T-cell (primary cell): ENCODE measurements around the gene TMC7. TPM values are rescaled to one million over a fixed set of nuclear protein-coding genes. Genes with fewer than 3 reads are reported as not detected.

Experiments used
- ATAC-seq, 4 experiments: fragments of 200-7000 bp in 3 of 4; fragments of 150-1000 bp in 1 of 4; cut with Tn5 transposase; replicated peaks in 1 of 4; 1 replicate in 3 of 4; 2 replicates in 1 of 4; pipeline ENCODE4 v1.10.0; 2021; ENCODE audit warnings: moderate library complexity in 3 of 4, mild to moderate bottlenecking in 2 of 4, moderate number of reproducible peaks in 1 of 4
- CTCF ChIA-PET, 2 donors: fragments of 300-600 bp; sonication (Branson Sonifier 250); formaldehyde crosslinking; loops; one replicate each; lab custom pipeline; 2022; ENCODE audit warnings: antibody characterized with exemption in 2 of 2; lab: Charles Lee
- POLR2A ChIA-PET, 2 donors: fragments of 300-600 bp; sonication (Branson Sonifier 250); formaldehyde crosslinking; loops; one replicate each; lab custom pipeline; 2022; ENCODE audit warnings: antibody characterized with exemption in 2 of 2; lab: Charles Lee
- DNase-seq, 35 experiments: peaks; one replicate each; pipeline versions ENCODE4 v3.0.0 to v3.0.0-alpha.2; 2013 to 2023
- H3K27ac ChIP-seq: one replicate; pipeline ENCODE4 v1.5.1; 2013; ENCODE audit warnings: low read length
- H3K27me3 ChIP-seq, 2 experiments: replicated peaks in 1 of 2; 1 replicate in 1 of 2; 2 replicates in 1 of 2; pipeline versions ENCODE4 v1.6.1 to v1.7.0; 2013; ENCODE audit warnings: low read length in 1 of 2, mixed read lengths in 1 of 2; ENCODE audit not compliant: control insufficient read depth in 2 of 2, insufficient read depth in 2 of 2; ENCODE audit errors: extremely low read depth in 1 of 2
- H3K36me3 ChIP-seq, 2 donors: 1 replicate in 1 of 2; 2 replicates in 1 of 2; pipeline versions ENCODE4 v1.6.1 to v1.7.0; 2013; ENCODE audit warnings: low read length in 1 of 2; ENCODE audit not compliant: control insufficient read depth in 2 of 2, insufficient read depth in 1 of 2; ENCODE audit errors: extremely low read depth in 1 of 2
- H3K4me1 ChIP-seq, 2 experiments: 1 replicate in 1 of 2; 2 replicates in 1 of 2; pipeline versions ENCODE4 v1.6.1 to v1.7.0; 2013; ENCODE audit warnings: low read length in 2 of 2, mixed read lengths in 1 of 2; ENCODE audit not compliant: insufficient read depth in 2 of 2, control insufficient read depth in 1 of 2; ENCODE audit errors: extremely low read depth in 1 of 2
- H3K4me3 ChIP-seq, 2 donors: 1 replicate in 1 of 2; 2 replicates in 1 of 2; pipeline versions ENCODE4 v1.5.1 to v1.7.0; 2013; ENCODE audit warnings: mild to moderate bottlenecking in 2 of 2, low read length in 1 of 2, moderate library complexity in 1 of 2; ENCODE audit not compliant: control insufficient read depth in 1 of 2; ENCODE audit errors: extremely low read depth in 1 of 2
- H3K9me3 ChIP-seq: 2 replicates; pipeline ENCODE4 v1.7.0; 2013
- H3K27ac Mint-ChIP-seq, 2 donors: one replicate each; pipeline ENCODE4 v1.8.0; 2020 to 2021; ENCODE audit warnings: mild to moderate bottlenecking in 2 of 2, mixed read lengths in 2 of 2
- H3K27me3 Mint-ChIP-seq, 2 donors: one replicate each; pipeline ENCODE4 v1.8.0; 2021 to 2022; ENCODE audit warnings: mixed read lengths in 2 of 2
- H3K36me3 Mint-ChIP-seq: one replicate; pipeline ENCODE4 v1.8.0; 2021; ENCODE audit warnings: mixed read lengths
- H3K4me1 Mint-ChIP-seq, 3 donors: one replicate each; pipeline ENCODE4 v1.8.0; 2020 to 2022; ENCODE audit warnings: mixed read lengths in 3 of 3, mild to moderate bottlenecking in 1 of 3
- H3K4me3 Mint-ChIP-seq, 3 donors: one replicate each; pipeline ENCODE4 v1.8.0; 2020 to 2022; ENCODE audit warnings: mild to moderate bottlenecking in 3 of 3, mixed read lengths in 3 of 3, moderate library complexity in 3 of 3
- H3K9me3 Mint-ChIP-seq, 3 donors: one replicate each; pipeline ENCODE4 v1.8.0; 2020 to 2022; ENCODE audit warnings: mixed read lengths in 3 of 3
- WGBS: methylation state at CpG from one replicate; pipeline ENCODE4 v1.1.5; 2013; ENCODE audit warnings: missing lambda C conversion rate; ENCODE audit not compliant: insufficient coverage; 5-methylcytosine and 5-hydroxymethylcytosine counted together
- total RNA-seq, 35 experiments: library from RNA in 6 of 35; stranded (reverse) in 6 of 35; fragments of 120-200 nt in 1 of 35; gene quantifications; one replicate each; pipeline versions ENCODE4 v1.2.1 to v1.2.4 and lab custom pipeline; 2013 to 2026

TMC7 gene
- total RNA-seq, 5 donors from 2014 or later (not counting 1 experiment from before 2014, with no cell fraction given) = 0.13 TPM; not detected in 4

- ATAC-seq = no peak
- WGBS = 71% methylated on average over 4 of the region's 4 CpGs
Observed at GRCh38 chr16:19003935-19004334, 20.2 kb downstream of the TMC7 start.

GRCh38 chr16:19005561-19006445 lies 22.1 kb downstream of the TMC7 start:
- Histone ChIP-seq H3K4me1 (no peaks in the 10 kb centered on the region), H3K27me3 (peaks cover 0 to 11% of the 10 kb centered on the region in 2 experiments), H3K36me3 (no peaks in the 10 kb centered on the region), H3K4me3 (no peak overlapping the region), H3K27ac (no peak overlapping the region), H3K9me3 (no peaks in the 10 kb centered on the region)
- ATAC-seq (no peak), DNase-seq (no peak)
- no peaks in the 10 kb centered on the region for H3K36me3 Mint-ChIP-seq
- H3K4me3 Mint-ChIP-seq = no peak overlapping the region
- no peaks in the 10 kb centered on the region for H3K4me1 Mint-ChIP-seq
- POLR2A ChIA-PET = no interaction called here
- no peaks in the 10 kb centered on the region for H3K9me3 Mint-ChIP-seq
- H3K27me3 Mint-ChIP-seq = peaks cover 0 to 2% of the 10 kb centered on the region in 2 donors
- no peak overlapping the region for H3K27ac Mint-ChIP-seq
- CTCF ChIA-PET = no interaction called here
- WGBS = 85% methylated on average over 12 of the region's 16 CpGs

More at GRCh38 chr16:19003935-19004334, 20.2 kb downstream of the TMC7 start:
- Histone ChIP-seq H3K9me3 (no peaks in the 10 kb centered on the region), H3K4me1 (no peaks in the 10 kb centered on the region), H3K4me3 (no peak overlapping the region), H3K27me3 (peaks cover 0 to 11% of the 10 kb centered on the region in 2 experiments), H3K36me3 (no peaks in the 10 kb centered on the region), H3K27ac (no peak overlapping the region)
- POLR2A ChIA-PET = no interaction called here
- Mint-ChIP-seq H3K27me3 (peaks cover 2 to 7% of the 10 kb centered on the region in 2 donors), H3K4me1 (no peaks in the 10 kb centered on the region), H3K9me3 (peaks cover 0 to 3% (median 0%) of the 10 kb centered on the region in 3 donors), H3K4me3 (no peak overlapping the region), H3K27ac (no peak overlapping the region), H3K36me3 (no peaks in the 10 kb centered on the region)
- CTCF ChIA-PET = no interaction called here
- no peak for DNase-seq

GRCh38 chr16:19006446-19007315 lies 22.9 kb downstream of the TMC7 start:
- Mint-ChIP-seq H3K4me3 (no peak overlapping the region), H3K36me3 (no peaks in the 10 kb centered on the region), H3K27ac (no peak overlapping the region), H3K4me1 (no peaks in the 10 kb centered on the region), H3K9me3 (no peaks in the 10 kb centered on the region), H3K27me3 (peaks cover 0 to 2% of the 10 kb centered on the region in 2 donors)
- Histone ChIP-seq H3K36me3 (no peaks in the 10 kb centered on the region), H3K4me3 (no peak overlapping the region), H3K27ac (no peak overlapping the region), H3K27me3 (peaks cover 0 to 11% of the 10 kb centered on the region in 2 experiments), H3K4me1 (no peaks in the 10 kb centered on the region), H3K9me3 (no peaks in the 10 kb centered on the region)
- ChIA-PET POLR2A (no interaction called here), CTCF (no interaction called here)
- ATAC-seq = no peak
- DNase-seq = no peak
- 88% methylated on average over 12 of the region's 20 CpGs for WGBS

GRCh38 chr16:19008245-19009169 lies 24.8 kb downstream of the TMC7 start:
- Histone ChIP-seq H3K9me3 (no peaks in the 10 kb centered on the region), H3K27me3 (peaks cover 0 to 11% of the 10 kb centered on the region in 2 experiments), H3K36me3 (no peaks in the 10 kb centered on the region), H3K4me3 (no peak overlapping the region), H3K4me1 (no peaks in the 10 kb centered on the region), H3K27ac (no peak overlapping the region)
- no peak for ATAC-seq
- Mint-ChIP-seq H3K4me3 (no peak overlapping the region), H3K27me3 (peaks cover 0 to 2% of the 10 kb centered on the region in 2 donors), H3K4me1 (no peaks in the 10 kb centered on the region), H3K9me3 (no peaks in the 10 kb centered on the region), H3K36me3 (no peaks in the 10 kb centered on the region), H3K27ac (no peak overlapping the region)
- ChIA-PET CTCF (no interaction called here), POLR2A (no interaction called here)
- no peak for DNase-seq
- WGBS = 70% methylated on average over 5 of the region's 7 CpGs

GRCh38 chr16:19011169-19011731 lies 27.5 kb downstream of the TMC7 start:
- WGBS = 80% methylated on average over 1 of the region's 3 CpGs
- ChIA-PET POLR2A (no interaction called here), CTCF (interaction anchor here in 1 of 2 donors (0.6 kb wide), 1 partner anchor 25 kb away, joined by 3 read pairs; no protein-coding TSS in a partner anchor)
- Histone ChIP-seq H3K27ac (no peak overlapping the region), H3K4me3 (no peak overlapping the region), H3K36me3 (no peaks in the 10 kb centered on the region), H3K9me3 (no peaks in the 10 kb centered on the region), H3K4me1 (no peaks in the 10 kb centered on the region), H3K27me3 (peaks cover 0 to 9% of the 10 kb centered on the region in 2 experiments)
- no peaks in the 10 kb centered on the region for H3K36me3 Mint-ChIP-seq
- ATAC-seq (no peak), DNase-seq (no peak)
- H3K4me3 Mint-ChIP-seq = no peak overlapping the region
- no peaks in the 10 kb centered on the region for H3K4me1 Mint-ChIP-seq
- peaks cover 3 to 4% of the 10 kb centered on the region in 2 donors for H3K27me3 Mint-ChIP-seq
- no peak overlapping the region for H3K27ac Mint-ChIP-seq
- no peaks in the 10 kb centered on the region for H3K9me3 Mint-ChIP-seq
